ENCODE data around the gene CASQ1. TPM values are rescaled to one million over a fixed set of nuclear protein-coding genes. Genes with fewer than 3 reads are reported as not detected.

The CASQ1 gene
- total and polyA plus RNA-seq, 2 donors (not counting 1 experiment from before 2014, with no cell fraction given), result not detected

- no peak overlapping the region for H3K4me2 ChIP-seq (replicated peaks; ENCODE audit: low read depth, low read length, poor library complexity, severe bottlenecking)
- Mint-ChIP-seq H3K27me3 (no peaks in the 10 kb centered on the region), H3K27ac (no peak overlapping the region), H3K9me3 (ENCODE audit: insufficient read depth) (no peaks in the 10 kb centered on the region), H3K4me3 (no peak overlapping the region), H3K4me1 (no peaks in the 10 kb centered on the region)
- H3K4me1 ChIP-seq (ENCODE audit: control insufficient read depth in 2 of 2, insufficient read depth in 2 of 2, low read length in 2 of 2), result no peaks in the 10 kb centered on the region
- no peak for DNase-seq
- no peak overlapping the region for H3K4me3 ChIP-seq (ENCODE audit: control extremely low read depth in 1 of 5, extremely low read depth in 1 of 5, insufficient read depth in 1 of 5, low read depth in 2 of 5, low read length in 4 of 5)
- intact Hi-C loops (cut with micrococcal nuclease), result no loop called here
- no peaks in the 10 kb centered on the region for H4K20me1 ChIP-seq (ENCODE audit: control insufficient read depth, insufficient read depth, low read length, poor library complexity, severe bottlenecking)
- no peaks in the 10 kb centered on the region for H3K27me3 ChIP-seq (replicated peaks in 1 of 4; ENCODE audit: control extremely low read depth in 1 of 4, control insufficient read depth in 3 of 4, insufficient read depth in 4 of 4, low read length in 3 of 4)
- no peaks in the 10 kb centered on the region for H3K79me2 ChIP-seq (ENCODE audit: control insufficient read depth, insufficient read depth, low read length)
- ChIA-PET POLR2A (no interaction called here), CTCF (interaction anchor here (1.2 to 2.0 kb wide), 3 partner anchors 9 to 33 kb away, joined by 3 to 9 read pairs (median 6); no protein-coding TSS in a partner anchor)
- no CpG with 5 or more reads among the region's 2 CpGs for WGBS (ENCODE audit: insufficient coverage)
- H3K27ac ChIP-seq (ENCODE audit: low read length in 2 of 2), result no peak overlapping the region
- H3K36me3 ChIP-seq (replicated peaks in 1 of 2; ENCODE audit: control extremely low read depth in 1 of 2, control insufficient read depth in 1 of 2, extremely low read depth in 1 of 2, insufficient read depth in 2 of 2, low read length in 1 of 2), result peaks cover 26 to 93% of the 10 kb centered on the region in 2 experiments
- no peak for TF ChIP-seq EZH2 (IDR thresholded peaks at IDR 0.05; ENCODE audit: borderline replicate concordance, insufficient read depth, low read depth, low read length, poor library complexity, severe bottlenecking)
- no peak for ATAC-seq (ENCODE audit: low read depth)
- H3K9ac ChIP-seq (ENCODE audit: low read length), result no peak overlapping the region
- H2AFZ ChIP-seq (ENCODE audit: insufficient read depth, low read depth, low read length, poor library complexity, severe bottlenecking), result no peak overlapping the region
- H3K9me3 ChIP-seq (ENCODE audit: control extremely low read depth in 1 of 3, control insufficient read depth in 2 of 3, insufficient read depth in 1 of 3, low read length in 2 of 3), result no peaks in the 10 kb centered on the region
Observed at GRCh38 chr1:160226623-160227022, 36.2 kb downstream of the CASQ1 start.

GRCh38 chr1:160227034-160227433 is 36.7 kb downstream of the CASQ1 start:
- WGBS (ENCODE audit: insufficient coverage), result 100% methylated on average over 3 of the region's 4 CpGs
- Histone ChIP-seq H4K20me1 (ENCODE audit: control insufficient read depth, insufficient read depth, low read length, poor library complexity, severe bottlenecking) (no peaks in the 10 kb centered on the region), H3K9ac (ENCODE audit: low read length) (no peak overlapping the region), H3K79me2 (ENCODE audit: control insufficient read depth, insufficient read depth, low read length) (no peaks in the 10 kb centered on the region), H3K27me3 (replicated peaks in 1 of 4; ENCODE audit: control extremely low read depth in 1 of 4, control insufficient read depth in 3 of 4, insufficient read depth in 4 of 4, low read length in 3 of 4) (no peaks in the 10 kb centered on the region), H3K9me3 (ENCODE audit: control extremely low read depth in 1 of 3, control insufficient read depth in 2 of 3, insufficient read depth in 1 of 3, low read length in 2 of 3) (no peaks in the 10 kb centered on the region), H3K4me2 (replicated peaks; ENCODE audit: low read depth, low read length, poor library complexity, severe bottlenecking) (no peak overlapping the region), H3K36me3 (replicated peaks in 1 of 2; ENCODE audit: control extremely low read depth in 1 of 2, control insufficient read depth in 1 of 2, extremely low read depth in 1 of 2, insufficient read depth in 2 of 2, low read length in 1 of 2) (peaks cover 26 to 93% of the 10 kb centered on the region in 2 experiments), H2AFZ (ENCODE audit: insufficient read depth, low read depth, low read length, poor library complexity, severe bottlenecking) (no peak overlapping the region), H3K4me3 (ENCODE audit: control extremely low read depth in 1 of 5, extremely low read depth in 1 of 5, insufficient read depth in 1 of 5, low read depth in 2 of 5, low read length in 4 of 5) (no peak overlapping the region), H3K4me1 (ENCODE audit: control insufficient read depth in 2 of 2, insufficient read depth in 2 of 2, low read length in 2 of 2) (no peaks in the 10 kb centered on the region), H3K27ac (ENCODE audit: low read length in 2 of 2) (no peak overlapping the region)
- Mint-ChIP-seq H3K4me3 (no peak overlapping the region), H3K9me3 (ENCODE audit: insufficient read depth) (no peaks in the 10 kb centered on the region), H3K27ac (no peak overlapping the region), H3K4me1 (no peaks in the 10 kb centered on the region), H3K27me3 (no peaks in the 10 kb centered on the region)
- ChIA-PET CTCF (interaction anchor here (1.8 to 3.8 kb wide), 3 partner anchors 9 to 34 kb away, joined by 6 to 14 read pairs (median 9); no protein-coding TSS in a partner anchor), POLR2A (no interaction called here)
- intact Hi-C loops (cut with micrococcal nuclease), result no loop called here
- TF ChIP-seq CTCF (IDR thresholded peaks at IDR 0.05), result no peak
- TF ChIP-seq EZH2 (IDR thresholded peaks at IDR 0.05; ENCODE audit: borderline replicate concordance, insufficient read depth, low read depth, low read length, poor library complexity, severe bottlenecking), result no peak
- ATAC-seq (ENCODE audit: low read depth) (no peak), DNase-seq (no peak)

All from B cell (primary cell).